ENCODE results near the gene DENND5B. TPM values are rescaled to one million over a fixed set of nuclear protein-coding genes. Genes with fewer than 3 reads are reported as not detected.
A peak's percentile ranks its signal among the peaks of the same experiment; 100 is the strongest.

Gene DENND5B
- total and polyA plus RNA-seq, 10 of the 15 experiments (the other 5 are each of a cell fraction or from before 2014, with no cell fraction given): 0.39 to 32.5 (median 20.6) TPM

GRCh38 chr12:31362759-31363415 lies 228.0 kb downstream of the DENND5B start (continued):
- 0 out of 4 replicates have a peak, but pooled peaks of 1 of the 2 experiments have one; percentile 11 for TF ChIP-seq EP300 (IDR thresholded peaks at IDR 0.05; ENCODE audit: borderline replicate concordance in 1 of 2, control insufficient read depth in 1 of 2, low read depth in 2 of 2, low read length in 2 of 2)
- peak; percentile 28; the same call in 1 of the 2 replicates for TF ChIP-seq EED (IDR thresholded peaks at IDR 0.05; ENCODE audit: low read depth)
- TF ChIP-seq ZNF687 (IDR thresholded peaks at IDR 0.05): peak; percentile 59; the same call in 1 of the 2 replicates
- TF ChIP-seq SMARCA5 (IDR thresholded peaks at IDR 0.05): 0 out of 2 replicates have a peak, but pooled peaks have one; percentile 72
- TF ChIP-seq CHD2 (IDR thresholded peaks at IDR 0.05; ENCODE audit: borderline replicate concordance, low read depth, low read length): 0 out of 2 replicates have a peak, but pooled peaks have one; percentile 38
- TF ChIP-seq ATF7 (IDR thresholded peaks at IDR 0.05; ENCODE audit: low read depth): peak; percentile 24; the same call in 1 of the 2 replicates
- peak; percentile 58 for TF ChIP-seq RELB (IDR thresholded peaks at IDR 0.05; ENCODE audit: low read depth)
- no peak for TF ChIP-seq KAT2A (conservative IDR thresholded peaks at IDR 0.05; ENCODE audit: control insufficient read depth, low read depth, low read length)

Measured in GM12878 (cell line).